OCI-LY3 (cell line): ENCODE measurements around the gene ABL1.

Experiments used
- H2AFZ ChIP-seq: fragments of 200-600, 300-600 bp; shearing (Covaris generic); 2 replicates; pipeline ENCODE4 v1.6.0; 2014; ENCODE audit warnings: antibody characterized with exemption, low read depth, low read length
- H3K27ac ChIP-seq: fragments of 200-600, 300-600 bp; sonication (generic); 2 replicates; pipeline ENCODE4 v1.5.1; 2014; ENCODE audit warnings: mild to moderate bottlenecking, low read length, moderate library complexity, mixed read lengths
- H3K27me3 ChIP-seq: fragments of 200-600, 300-600 bp; sonication (generic); 2 replicates; pipeline ENCODE4 v1.6.1; 2014; ENCODE audit warnings: low read depth, low read length, mixed read lengths
- H3K36me3 ChIP-seq: fragments of 200-600, 300-600 bp; sonication (generic); replicated peaks from 2 replicates; pipeline ENCODE3; 2014; ENCODE audit warnings: low read depth, low read length, mixed read lengths
- H3K4me1 ChIP-seq: fragments of 300-600, 200-600 bp; sonication (generic); 2 replicates; pipeline ENCODE4 v1.6.1; 2014; ENCODE audit warnings: low read length, mixed read lengths
- H3K4me2 ChIP-seq: fragments of 200-600, 300-600 bp; sonication (generic); 2 replicates; pipeline ENCODE4 v1.6.1; 2014; ENCODE audit warnings: low read length, mixed read lengths
- H3K4me3 ChIP-seq: fragments of 300-600, 200-600 bp; sonication (generic); 2 replicates; pipeline ENCODE4 v1.5.1; 2014; ENCODE audit warnings: antibody characterized with exemption, mild to moderate bottlenecking, low read length, moderate library complexity
- H3K79me2 ChIP-seq: fragments of 300-600, 200-600 bp; shearing (Covaris generic); 2 replicates; pipeline ENCODE4 v1.6.1; 2014; ENCODE audit warnings: mild to moderate bottlenecking, low read length, mixed read lengths
- H3K9ac ChIP-seq: fragments of 300-600, 200-600 bp; shearing (Covaris generic); 2 replicates; pipeline ENCODE4 v1.6.0; 2014; ENCODE audit warnings: mild to moderate bottlenecking, low read length, moderate library complexity
- H3K9me3 ChIP-seq: fragments of 200-600, 300-600 bp; shearing (Covaris generic); 2 replicates; pipeline ENCODE4 v1.6.1; 2014; ENCODE audit warnings: low read length, mixed read lengths; ENCODE audit not compliant: insufficient read depth
- H4K20me1 ChIP-seq: fragments of 200-600, 300-600 bp; sonication (generic); 2 replicates; pipeline ENCODE4 v1.6.1; 2016; ENCODE audit warnings: low read length, mixed read lengths; ENCODE audit not compliant: insufficient read depth
- EZH2phosphoT487 ChIP-seq: fragments of 200-600 bp; shearing (Covaris generic); IDR thresholded peaks from 2 replicates; pipeline ENCODE4 v1.6.1; 2018; ENCODE audit warnings: antibody characterized with exemption, mixed run types, low read depth
- TF ChIP-seq, protein P1 (sequence below): fragments of 200-600, 300-600 bp; sonication (generic); IDR thresholded peaks from 2 replicates; pipeline ENCODE4 v1.5.1; 2014; ENCODE audit warnings: antibody characterized with exemption, low read length, low read depth

ABL1 gene

DNA sequence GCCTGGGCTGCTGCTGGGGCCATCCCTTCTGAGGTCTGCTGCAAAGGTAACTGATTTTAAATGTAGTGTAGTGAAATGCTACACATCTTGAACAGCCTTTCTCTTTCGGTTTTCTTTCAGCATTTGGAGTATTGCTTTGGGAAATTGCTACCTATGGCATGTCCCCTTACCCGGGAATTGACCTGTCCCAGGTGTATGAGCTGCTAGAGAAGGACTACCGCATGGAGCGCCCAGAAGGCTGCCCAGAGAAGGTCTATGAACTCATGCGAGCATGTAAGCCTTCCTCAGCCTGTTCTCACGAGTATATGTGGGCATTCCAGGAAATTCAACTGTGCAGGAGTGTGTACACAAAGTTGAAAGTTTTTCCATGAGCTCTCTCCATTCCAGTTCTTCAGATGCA lies 43.2 kb downstream of the ABL1 start:
- H3K4me3 ChIP-seq: no peak overlapping the region
- no peaks in the 10 kb centered on the region for H3K27me3 ChIP-seq
- no peak overlapping the region for H2AFZ ChIP-seq
- H3K4me1 ChIP-seq: no peaks in the 10 kb centered on the region
- no peaks in the 10 kb centered on the region for H3K9me3 ChIP-seq
- no peaks in the 10 kb centered on the region; the same call in 1 of the 2 replicates for H4K20me1 ChIP-seq
- no peak overlapping the region for H3K4me2 ChIP-seq
- no peaks in the 10 kb centered on the region for H3K79me2 ChIP-seq
- TF ChIP-seq, protein P1, sequence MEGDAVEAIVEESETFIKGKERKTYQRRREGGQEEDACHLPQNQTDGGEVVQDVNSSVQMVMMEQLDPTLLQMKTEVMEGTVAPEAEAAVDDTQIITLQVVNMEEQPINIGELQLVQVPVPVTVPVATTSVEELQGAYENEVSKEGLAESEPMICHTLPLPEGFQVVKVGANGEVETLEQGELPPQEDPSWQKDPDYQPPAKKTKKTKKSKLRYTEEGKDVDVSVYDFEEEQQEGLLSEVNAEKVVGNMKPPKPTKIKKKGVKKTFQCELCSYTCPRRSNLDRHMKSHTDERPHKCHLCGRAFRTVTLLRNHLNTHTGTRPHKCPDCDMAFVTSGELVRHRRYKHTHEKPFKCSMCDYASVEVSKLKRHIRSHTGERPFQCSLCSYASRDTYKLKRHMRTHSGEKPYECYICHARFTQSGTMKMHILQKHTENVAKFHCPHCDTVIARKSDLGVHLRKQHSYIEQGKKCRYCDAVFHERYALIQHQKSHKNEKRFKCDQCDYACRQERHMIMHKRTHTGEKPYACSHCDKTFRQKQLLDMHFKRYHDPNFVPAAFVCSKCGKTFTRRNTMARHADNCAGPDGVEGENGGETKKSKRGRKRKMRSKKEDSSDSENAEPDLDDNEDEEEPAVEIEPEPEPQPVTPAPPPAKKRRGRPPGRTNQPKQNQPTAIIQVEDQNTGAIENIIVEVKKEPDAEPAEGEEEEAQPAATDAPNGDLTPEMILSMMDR: no peak
- no peak for TF ChIP-seq EZH2phosphoT487
- H3K9ac ChIP-seq: no peak overlapping the region
- peaks cover 55% of the 10 kb centered on the region for H3K36me3 ChIP-seq
- no peak overlapping the region for H3K27ac ChIP-seq

DNA sequence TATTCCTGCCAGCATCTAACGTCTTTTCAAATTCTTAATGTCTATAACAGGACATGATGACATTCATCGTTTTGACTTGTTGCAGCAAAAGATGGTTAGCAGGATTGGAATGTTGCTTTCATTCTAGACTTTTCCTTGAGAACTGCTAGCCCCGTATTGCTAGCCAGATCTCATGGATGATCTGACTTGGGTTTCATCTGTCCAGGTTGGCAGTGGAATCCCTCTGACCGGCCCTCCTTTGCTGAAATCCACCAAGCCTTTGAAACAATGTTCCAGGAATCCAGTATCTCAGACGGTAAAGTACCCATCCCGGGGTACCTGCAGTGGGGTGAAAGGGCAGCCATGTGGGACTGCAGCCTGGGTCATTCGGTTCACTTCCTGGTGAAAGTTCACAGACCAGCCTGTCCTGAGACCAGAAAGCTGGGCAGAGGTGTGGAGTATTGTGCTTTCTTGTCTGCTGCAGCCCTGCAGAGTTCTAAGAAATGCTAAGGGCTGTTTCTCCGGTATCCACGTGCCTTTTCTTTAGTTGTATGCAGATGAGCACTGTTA lies 44.9 kb downstream of the ABL1 start:
- Histone ChIP-seq H3K79me2 (no peaks in the 10 kb centered on the region), H4K20me1 (no peaks in the 10 kb centered on the region), H3K4me3 (no peak overlapping the region), H3K4me1 (no peaks in the 10 kb centered on the region), H3K9me3 (no peaks in the 10 kb centered on the region), H3K4me2 (no peak overlapping the region), H3K9ac (no peak overlapping the region), H3K27ac (no peak overlapping the region), H3K36me3 (peaks cover 49% of the 10 kb centered on the region), H3K27me3 (no peaks in the 10 kb centered on the region), H2AFZ (no peak overlapping the region)
- TF ChIP-seq EZH2phosphoT487: no peak
- TF ChIP-seq, protein P1: no peak

DNA sequence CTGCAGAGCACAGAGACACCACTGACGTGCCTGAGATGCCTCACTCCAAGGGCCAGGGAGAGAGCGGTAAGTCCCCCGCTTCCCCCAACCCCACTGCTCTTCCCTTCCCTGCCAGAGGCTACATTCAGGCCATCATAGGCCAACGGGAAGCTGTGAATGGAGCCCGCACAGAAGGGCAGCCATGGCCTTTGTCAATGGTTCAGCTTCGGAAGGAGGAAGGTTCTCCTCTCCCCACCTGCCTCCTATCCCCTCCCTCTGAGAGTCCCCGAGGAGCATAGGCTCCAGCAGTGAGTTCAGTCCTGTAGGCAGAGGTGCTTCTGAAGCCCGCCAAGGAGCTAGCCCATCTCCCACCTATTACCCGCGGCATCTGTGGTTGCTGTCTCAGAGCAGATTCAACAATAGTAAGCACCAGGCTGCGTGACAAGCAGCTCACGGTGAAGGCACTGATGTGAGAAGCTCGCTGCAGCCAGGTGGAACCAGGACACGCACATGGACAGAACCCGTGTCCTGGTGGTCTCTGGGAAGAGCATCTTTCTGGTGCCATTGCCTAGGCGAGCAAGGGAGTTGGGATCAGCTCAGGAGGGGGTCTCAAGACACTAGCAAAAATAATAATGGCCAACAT lies 45.7 kb downstream of the ABL1 start:
- H3K79me2 ChIP-seq: no peaks in the 10 kb centered on the region

DNA sequence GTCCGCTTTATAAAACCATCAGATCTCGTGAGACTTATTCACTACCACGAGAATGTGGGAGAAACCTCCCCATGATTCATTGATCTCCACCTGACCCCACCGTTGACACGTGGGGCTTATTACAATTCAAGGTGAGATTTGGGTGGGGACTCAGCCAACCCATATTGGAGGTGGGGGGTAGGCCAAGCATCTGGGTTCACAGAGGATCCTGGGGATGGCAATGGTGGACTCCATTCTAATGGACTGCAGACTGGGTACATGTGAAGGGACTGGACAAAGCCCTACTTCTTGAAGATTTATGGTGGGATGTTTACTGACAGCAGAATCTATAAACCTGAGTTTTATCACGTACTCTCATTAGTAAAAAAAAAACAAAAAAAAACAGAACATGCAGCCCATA lies 46.5 kb downstream of the ABL1 start:
- Histone ChIP-seq H3K9me3 (no peaks in the 10 kb centered on the region), H3K36me3 (peaks cover 53% of the 10 kb centered on the region), H2AFZ (no peak overlapping the region), H3K4me3 (no peak overlapping the region), H3K27ac (no peak overlapping the region), H3K27me3 (no peaks in the 10 kb centered on the region), H3K79me2 (no peaks in the 10 kb centered on the region), H3K9ac (no peak overlapping the region), H4K20me1 (no peaks in the 10 kb centered on the region), H3K4me1 (no peaks in the 10 kb centered on the region), H3K4me2 (no peak overlapping the region)
- TF ChIP-seq, protein P1: no peak
- TF ChIP-seq EZH2phosphoT487: no peak

More for the DNA sequence above, 45.7 kb downstream of the ABL1 start:
- Histone ChIP-seq H2AFZ (no peak overlapping the region), H3K9ac (no peak overlapping the region), H3K4me3 (no peak overlapping the region), H4K20me1 (no peaks in the 10 kb centered on the region), H3K27me3 (no peaks in the 10 kb centered on the region), H3K36me3 (peaks cover 49% of the 10 kb centered on the region), H3K27ac (no peak overlapping the region), H3K9me3 (no peaks in the 10 kb centered on the region), H3K4me1 (no peaks in the 10 kb centered on the region), H3K4me2 (no peak overlapping the region)
- no peak for TF ChIP-seq EZH2phosphoT487
- TF ChIP-seq, protein P1: no peak
